GM23338 (cell line): ENCODE data around the gene DNAH10. TPM values are rescaled to one million over a fixed set of nuclear protein-coding genes. Genes with fewer than 3 reads are reported as not detected.

Source experiments
- ATAC-seq: fragments of 200-7000 bp; cut with Tn5 transposase; 3 replicates; pipeline ENCODE4 v1.9.1; 2020
- DNase-seq: peaks from one replicate; pipeline ENCODE4 v3.0.0-alpha.2; 2015; ENCODE audit warnings: low spot score
- H2AFZ ChIP-seq: fragments of 200-600 bp; sonication (generic); 2 replicates; pipeline ENCODE4 v1.8.0; 2016; ENCODE audit warnings: antibody characterized with exemption, mild to moderate bottlenecking, moderate library complexity
- H3F3A ChIP-seq: fragments of 200-600 bp; sonication (generic); replicated peaks from 2 replicates; pipeline ENCODE4 v1.8.0; 2017; ENCODE audit warnings: antibody characterized with exemption, mixed run types, low read depth
- H3K27ac ChIP-seq: fragments of 200-600 bp; sonication (generic); 2 replicates; pipeline ENCODE4 v1.6.1; 2016; ENCODE audit warnings: low read depth
- H3K27me3 ChIP-seq: fragments of 200-600 bp; sonication (generic); 2 replicates; pipeline ENCODE4 v1.8.0; 2016; ENCODE audit warnings: mild to moderate bottlenecking, mixed run types, moderate library complexity; ENCODE audit not compliant: insufficient read depth
- H3K36me3 ChIP-seq: fragments of 200-600 bp; sonication (generic); 2 replicates; pipeline ENCODE4 v1.8.0; 2016; ENCODE audit warnings: mild to moderate bottlenecking; ENCODE audit not compliant: insufficient read depth
- H3K4me1 ChIP-seq: fragments of 200-600 bp; sonication (generic); 2 replicates; pipeline ENCODE4 v1.8.0; 2016; ENCODE audit warnings: mild to moderate bottlenecking, moderate library complexity; ENCODE audit not compliant: insufficient read depth
- H3K4me2 ChIP-seq: fragments of 200-600 bp; sonication (generic); 2 replicates; pipeline ENCODE4 v1.7.1; 2017; ENCODE audit warnings: mixed run types
- H3K4me3 ChIP-seq: fragments of 200-600 bp; sonication (generic); 2 replicates; pipeline ENCODE4 v1.6.1; 2016; ENCODE audit warnings: mixed run types
- H3K79me2 ChIP-seq: fragments of 200-600 bp; sonication (generic); replicated peaks from 2 replicates; pipeline ENCODE4 v1.8.0; 2017; ENCODE audit warnings: mild to moderate bottlenecking; ENCODE audit not compliant: insufficient read depth
- H3K9me2 ChIP-seq: fragments of 200-600 bp; sonication (generic); 2 replicates; pipeline ENCODE4 v1.8.0; 2017; ENCODE audit not compliant: insufficient read depth
- H4K20me1 ChIP-seq: fragments of 200-600 bp; sonication (generic); replicated peaks from 2 replicates; pipeline ENCODE4 v1.8.0; 2017; ENCODE audit warnings: mild to moderate bottlenecking; ENCODE audit not compliant: insufficient read depth
- H3K27ac Mint-ChIP-seq: 2 replicates; pipeline ENCODE4 v1.8.0; 2020; ENCODE audit warnings: inconsistent platforms, mild to moderate bottlenecking, moderate library complexity, mixed read lengths
- H3K27me3 Mint-ChIP-seq: 3 replicates; pipeline ENCODE4 v1.8.0; 2022; ENCODE audit warnings: low read depth, mild to moderate bottlenecking, moderate library complexity, mixed read lengths, inconsistent platforms; ENCODE audit not compliant: insufficient read depth, poor library complexity
- H3K36me3 Mint-ChIP-seq: 3 replicates; pipeline ENCODE4 v1.8.0; 2021; ENCODE audit warnings: low read depth, mild to moderate bottlenecking, inconsistent platforms, moderate library complexity, mixed read lengths
- H3K4me1 Mint-ChIP-seq: 3 replicates; pipeline ENCODE4 v1.8.0; 2020; ENCODE audit warnings: mild to moderate bottlenecking, inconsistent platforms, mixed read lengths
- H3K4me3 Mint-ChIP-seq: 3 replicates; pipeline ENCODE4 v1.8.0; 2021; ENCODE audit warnings: moderate library complexity, mild to moderate bottlenecking, inconsistent platforms, mixed read lengths
- H3K9me3 Mint-ChIP-seq: 3 replicates; pipeline ENCODE4 v1.8.0; 2020; ENCODE audit warnings: moderate library complexity, mild to moderate bottlenecking, inconsistent platforms, mixed read lengths
- CREB1 ChIP-seq: fragments of 250-450 bp; sonication (Bioruptor Pico); IDR thresholded peaks from 2 replicates; pipeline ENCODE4 v1.5.0; 2020; ENCODE audit warnings: low read depth, mild to moderate bottlenecking, moderate library complexity
- CTCF ChIP-seq, 2 experiments: fragments of 200-600 bp in 1 of 2; sonication (generic) in 1 of 2; conservative IDR thresholded peaks; 2 replicates each; pipeline versions ENCODE4 v1.5.1 to v1.6.1; 2016 to 2017; ENCODE audit warnings: antibody characterized with exemption in 2 of 2, low read depth in 2 of 2, mild to moderate bottlenecking in 2 of 2, moderate library complexity in 1 of 2
- EZH2 ChIP-seq: fragments of 200-600 bp; sonication (generic); IDR thresholded peaks from one replicate; pipeline ENCODE4 v1.8.0; 2017; ENCODE audit warnings: antibody characterized with exemption, mild to moderate bottlenecking, low read depth; ENCODE audit not compliant: unreplicated experiment
- EZH2phosphoT487 ChIP-seq: fragments of 200-600 bp; sonication (generic); IDR thresholded peaks from one replicate; pipeline ENCODE4 v1.8.1; 2018; ENCODE audit warnings: antibody characterized with exemption; ENCODE audit not compliant: unreplicated experiment
- JUNB ChIP-seq: IDR thresholded peaks from one replicate; pipeline ENCODE4 v1.6.1; 2016; ENCODE audit warnings: antibody characterized with exemption; ENCODE audit not compliant: unreplicated experiment
- NANOG ChIP-seq: IDR thresholded peaks from 2 replicates; pipeline ENCODE4 v1.6.1; 2016; ENCODE audit warnings: antibody characterized with exemption, borderline replicate concordance
- POLR2AphosphoS5 ChIP-seq: IDR thresholded peaks from 2 replicates; pipeline ENCODE4 v1.6.1; 2016; ENCODE audit warnings: antibody characterized with exemption, low read depth
- STAT1 ChIP-seq: IDR thresholded peaks from one replicate; pipeline ENCODE4 v1.6.1; 2016; ENCODE audit warnings: antibody characterized with exemption; ENCODE audit not compliant: unreplicated experiment
- ZNF114 ChIP-seq: fragments of 250-450 bp; sonication (Bioruptor Pico); IDR thresholded peaks from 2 replicates; pipeline ENCODE4 v1.5.0; 2020; ENCODE audit warnings: mild to moderate bottlenecking, moderate library complexity
- ZNF462 ChIP-seq: fragments of 250-450 bp; sonication (Bioruptor Pico); IDR thresholded peaks from 2 replicates; pipeline ENCODE4 v1.5.0; 2020; ENCODE audit warnings: mild to moderate bottlenecking, moderate library complexity
- polyA plus RNA-seq: library from polyadenylated mRNA; unstranded; fragments of >200 nt; fragmentation: Nextera tagmentation; extraction: Ambion mirVana; gene quantifications from 2 replicates; pipeline ENCODE4 v1.2.1, GENCODE V29; 2016
- total RNA-seq: library from RNA; depleted of rRNA; stranded (reverse); fragments of >200 nt; shearing (Covaris generic); gene quantifications from 2 replicates; pipeline ENCODE4 v1.2.3, GENCODE V29; 2014
- TF ChIP-seq, protein P1 (sequence below): IDR thresholded peaks from 2 replicates; pipeline ENCODE4 v1.6.1; 2016; ENCODE audit warnings: antibody characterized with exemption

The DNAH10 gene
- total and polyA plus RNA-seq, 2 experiments from 2014 or later, result 0.03 TPM

- no peak overlapping the region for H3K4me3 Mint-ChIP-seq
- DNase-seq, result no peak
- ATAC-seq, result no peak
- Histone ChIP-seq H3K4me3 (no peak overlapping the region), H3K27me3 (no peaks in the 10 kb centered on the region), H2AFZ (no peak overlapping the region), H3K36me3 (no peaks in the 10 kb centered on the region), H3F3A (no peaks in the 10 kb centered on the region), H3K4me1 (no peaks in the 10 kb centered on the region), H3K4me2 (no peak overlapping the region), H3K27ac (no peak overlapping the region), H4K20me1 (no peaks in the 10 kb centered on the region), H3K79me2 (no peaks in the 10 kb centered on the region), H3K9me2 (0 out of 2 replicates have a peak, but pooled peaks cover 5% of the 10 kb centered on the region)
- TF ChIP-seq NANOG (no peak), JUNB (no peak), POLR2AphosphoS5 (no peak), CTCF (conservative IDR thresholded peaks at IDR 0.05; ENCODE audit: low read depth in 2 of 2) (no peak), EZH2phosphoT487 (no peak), CREB1 (CRISPR knock-in tag) (no peak), ZNF114 (CRISPR knock-in tag) (no peak), ZNF462 (no peak), STAT1 (no peak), EZH2 (no peak)
- TF ChIP-seq, protein P1, sequence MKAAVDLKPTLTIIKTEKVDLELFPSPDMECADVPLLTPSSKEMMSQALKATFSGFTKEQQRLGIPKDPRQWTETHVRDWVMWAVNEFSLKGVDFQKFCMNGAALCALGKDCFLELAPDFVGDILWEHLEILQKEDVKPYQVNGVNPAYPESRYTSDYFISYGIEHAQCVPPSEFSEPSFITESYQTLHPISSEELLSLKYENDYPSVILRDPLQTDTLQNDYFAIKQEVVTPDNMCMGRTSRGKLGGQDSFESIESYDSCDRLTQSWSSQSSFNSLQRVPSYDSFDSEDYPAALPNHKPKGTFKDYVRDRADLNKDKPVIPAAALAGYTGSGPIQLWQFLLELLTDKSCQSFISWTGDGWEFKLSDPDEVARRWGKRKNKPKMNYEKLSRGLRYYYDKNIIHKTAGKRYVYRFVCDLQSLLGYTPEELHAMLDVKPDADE, result no peak
- H3K36me3 Mint-ChIP-seq, result no peaks in the 10 kb centered on the region; the same call in 2 of the 3 replicates
- no peaks in the 10 kb centered on the region for H3K4me1 Mint-ChIP-seq
- peaks cover 24% of the 10 kb centered on the region for H3K9me3 Mint-ChIP-seq
- H3K27me3 Mint-ChIP-seq, result peaks cover 4% of the 10 kb centered on the region
- H3K27ac Mint-ChIP-seq, result no peak overlapping the region
Measured at GRCh38 chr12:123815968-123816367, 53.9 kb downstream of the DNAH10 start.
